Spinal cord (tissue), 10 donors: ENCODE data around the gene OGFOD3. TPM values are rescaled to one million over a fixed set of nuclear protein-coding genes. Genes with fewer than 3 reads are reported as not detected.

Experiments
- DNase-seq, 6 donors: peaks; one replicate each; pipeline versions ENCODE4 v3.0.0 to v3.0.0-alpha.2; 2013 to 2015; ENCODE audit warnings: low spot score in 6 of 6, low read depth in 4 of 6
- H3K27ac ChIP-seq: one replicate; pipeline ENCODE4 v1.5.1; 2013; ENCODE audit warnings: low read depth, low read length, control low read depth
- H3K27me3 ChIP-seq: one replicate; pipeline ENCODE4 v1.6.1; 2013; ENCODE audit warnings: low read length; ENCODE audit not compliant: control insufficient read depth, insufficient read depth
- H3K36me3 ChIP-seq: one replicate; pipeline ENCODE4 v1.6.1; 2013; ENCODE audit warnings: low read length; ENCODE audit not compliant: control insufficient read depth, insufficient read depth
- H3K4me1 ChIP-seq: one replicate; pipeline ENCODE4 v1.6.1; 2013; ENCODE audit warnings: low read length; ENCODE audit not compliant: control insufficient read depth, insufficient read depth
- H3K4me3 ChIP-seq: one replicate; pipeline ENCODE4 v1.5.1; 2013; ENCODE audit warnings: low read depth, low read length, control low read depth
- H3K9me3 ChIP-seq: one replicate; pipeline ENCODE4 v1.6.1; 2013; ENCODE audit warnings: low read length; ENCODE audit not compliant: control insufficient read depth, insufficient read depth
- WGBS: methylation state at CpG from one replicate; pipeline ENCODE4 v1.1.5; 2013; ENCODE audit warnings: missing lambda C conversion rate; ENCODE audit not compliant: insufficient coverage; 5-methylcytosine and 5-hydroxymethylcytosine counted together
- polyA plus RNA-seq, 2 donors: library from polyadenylated mRNA; unstranded; fragments of 120-200 nt; gene quantifications; one replicate each; pipeline ENCODE4 v1.2.1, GENCODE V29; 2013; ENCODE audit not compliant: insufficient read length in 2 of 2
- total RNA-seq, 2 donors: library from RNA; depleted of rRNA in 1 of 2; stranded (reverse); fragments of 120-200 nt in 1 of 2; fragments of >200 nt in 1 of 2; gene quantifications; one replicate each; pipeline versions ENCODE4 v1.2.3 to v1.2.4, GENCODE V29; 2013 to 2014
- donor health status: healthy.

The OGFOD3 gene
- total and polyA plus RNA-seq, 4 donors = 12.5 to 31.1 (median 27.2) TPM

GRCh38 chr17:82357394-82357793 lies 61.0 kb downstream of the OGFOD3 start:
- H3K27me3 ChIP-seq = peaks cover 6% of the 10 kb centered on the region
- no peaks in the 10 kb centered on the region for H3K9me3 ChIP-seq

GRCh38 chr17:82356845-82357355 lies 61.5 kb downstream of the OGFOD3 start:
- Histone ChIP-seq H3K36me3 (no peaks in the 10 kb centered on the region), H3K4me3 (no peak overlapping the region), H3K27ac (no peak overlapping the region), H3K4me1 (peaks cover 23% of the 10 kb centered on the region), H3K9me3 (no peaks in the 10 kb centered on the region), H3K27me3 (peaks cover 6% of the 10 kb centered on the region)
- WGBS = 48% methylated on average over 20 of the region's 20 CpGs
- no peak for DNase-seq

More at GRCh38 chr17:82357394-82357793, 61.0 kb downstream of the OGFOD3 start:
- WGBS = 58% methylated on average over 2 of the region's 2 CpGs
- no peak overlapping the region for H3K27ac ChIP-seq
- DNase-seq = no peak
- no peak overlapping the region for H3K4me3 ChIP-seq
- peaks cover 18% of the 10 kb centered on the region for H3K4me1 ChIP-seq
- H3K36me3 ChIP-seq = no peaks in the 10 kb centered on the region

- Histone ChIP-seq H3K27ac (no peak overlapping the region), H3K36me3 (no peaks in the 10 kb centered on the region)
Observed at GRCh38 chr17:82355770-82356427, 62.5 kb downstream of the OGFOD3 start.

GRCh38 chr17:82354804-82355308 lies 63.5 kb downstream of the OGFOD3 start:
- DNase-seq = no peak
- H3K4me3 ChIP-seq = no peak overlapping the region
- 84% methylated on average over 3 of the region's 7 CpGs for WGBS

More at GRCh38 chr17:82355770-82356427, 62.5 kb downstream of the OGFOD3 start:
- Histone ChIP-seq H3K9me3 (no peaks in the 10 kb centered on the region), H3K4me1 (peaks cover 30% of the 10 kb centered on the region), H3K4me3 (no peak overlapping the region), H3K27me3 (peaks cover 6% of the 10 kb centered on the region)
- no peak for DNase-seq
- 91% methylated on average over 11 of the region's 11 CpGs for WGBS

GRCh38 chr17:82353484-82353883 lies 64.9 kb downstream of the OGFOD3 start:
- DNase-seq = no peak
- Histone ChIP-seq H3K4me3 (no peak overlapping the region), H3K9me3 (no peaks in the 10 kb centered on the region), H3K27ac (no peak overlapping the region), H3K36me3 (no peaks in the 10 kb centered on the region), H3K4me1 (peaks cover 30% of the 10 kb centered on the region), H3K27me3 (peaks cover 2% of the 10 kb centered on the region)
- 92% methylated on average over 7 of the region's 8 CpGs for WGBS

More at GRCh38 chr17:82354804-82355308, 63.5 kb downstream of the OGFOD3 start:
- H3K4me1 ChIP-seq = peaks cover 30% of the 10 kb centered on the region
- no peaks in the 10 kb centered on the region for H3K36me3 ChIP-seq
- H3K27ac ChIP-seq = no peak overlapping the region
- H3K27me3 ChIP-seq = peaks cover 6% of the 10 kb centered on the region
- H3K9me3 ChIP-seq = no peaks in the 10 kb centered on the region

GRCh38 chr17:82351713-82352488 lies 66.5 kb downstream of the OGFOD3 start:
- Histone ChIP-seq H3K9me3 (no peaks in the 10 kb centered on the region), H3K36me3 (no peaks in the 10 kb centered on the region), H3K4me3 (no peak overlapping the region), H3K27ac (no peak overlapping the region), H3K4me1 (peaks cover 25% of the 10 kb centered on the region), H3K27me3 (peaks cover 2% of the 10 kb centered on the region)
- 41% methylated on average over 26 of the region's 26 CpGs for WGBS
- peak; percentile 59 to 95 (median 78) for DNase-seq

GRCh38 chr17:82351254-82351712 lies 67.1 kb downstream of the OGFOD3 start:
- H3K4me1 ChIP-seq = peaks cover 21% of the 10 kb centered on the region
- peaks cover 2% of the 10 kb centered on the region for H3K27me3 ChIP-seq
- DNase-seq = no peak
- no peaks in the 10 kb centered on the region for H3K9me3 ChIP-seq
- 70% methylated on average over 20 of the region's 21 CpGs for WGBS
- H3K4me3 ChIP-seq = no peak overlapping the region
- no peaks in the 10 kb centered on the region for H3K36me3 ChIP-seq
- no peak overlapping the region for H3K27ac ChIP-seq

GRCh38 chr17:82350182-82351030 lies 68.0 kb downstream of the OGFOD3 start:
- no peak for DNase-seq
- Histone ChIP-seq H3K27ac (no peak overlapping the region), H3K4me1 (peaks cover 21% of the 10 kb centered on the region), H3K36me3 (no peaks in the 10 kb centered on the region), H3K9me3 (no peaks in the 10 kb centered on the region), H3K4me3 (no peak overlapping the region), H3K27me3 (no peaks in the 10 kb centered on the region)
- WGBS = 91% methylated on average over 26 of the region's 28 CpGs

GRCh38 chr17:82349287-82349701 lies 69.1 kb downstream of the OGFOD3 start:
- no peaks in the 10 kb centered on the region for H3K27me3 ChIP-seq
- WGBS = 55% methylated on average over 6 of the region's 11 CpGs
- DNase-seq = no peak
- H3K4me3 ChIP-seq = no peak overlapping the region
- H3K27ac ChIP-seq = peak overlapping the region; percentile 81
- H3K4me1 ChIP-seq = peaks cover 21% of the 10 kb centered on the region
- no peaks in the 10 kb centered on the region for H3K36me3 ChIP-seq
- no peaks in the 10 kb centered on the region for H3K9me3 ChIP-seq
